Ishikawa (cell line): ENCODE measurements around the gene ZKSCAN3.

ENCODE experiments used
- CEBPB ChIP-seq: IDR thresholded peaks from 2 replicates; pipeline ENCODE4 v1.6.1; 2012
- EGR1 ChIP-seq: IDR thresholded peaks from 2 replicates; pipeline ENCODE4 v1.6.1; 2012
- EP300 ChIP-seq: IDR thresholded peaks from 2 replicates; pipeline ENCODE4 v1.6.1; 2012; ENCODE audit warnings: borderline replicate concordance
- RAD21 ChIP-seq: IDR thresholded peaks from 2 replicates; pipeline ENCODE4 v1.6.1; 2012; ENCODE audit warnings: low read depth

DNA sequence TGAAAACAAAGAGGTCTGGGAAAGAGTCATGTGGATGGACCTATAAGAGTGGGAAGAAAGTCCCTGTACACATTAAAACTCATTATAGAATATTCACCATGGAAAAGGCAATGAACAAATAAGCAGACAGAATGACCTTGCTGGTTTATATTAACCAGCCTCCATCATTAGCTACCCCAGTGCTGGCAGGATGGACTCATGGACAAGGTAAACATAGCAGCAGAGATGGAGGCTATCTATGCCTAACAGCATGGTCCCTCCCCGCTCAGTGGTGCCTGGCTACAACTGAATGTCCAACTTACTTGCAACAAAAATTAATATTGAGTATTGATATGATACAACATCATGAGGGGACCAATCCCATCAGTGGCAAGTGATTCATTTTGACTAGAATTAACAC lies 4.5 kb upstream of the ZKSCAN3 start:
- TF ChIP-seq EGR1: no peak
- TF ChIP-seq RAD21: no peak
- no peak for TF ChIP-seq EP300
- no peak for TF ChIP-seq CEBPB
